ENCODE results near the gene DNAJC6.
"Not testable (repeated sequence)": the region's sequence is repeated elsewhere in the genome, so short reads cannot be mapped to it uniquely, and the experiment has no call there.

Gene DNAJC6

GRCh38 chr1:65278376-65279069 is 30.8 kb upstream of the DNAJC6 start:
- Mint-ChIP-seq H3K27me3 (peaks cover 7% of the 10 kb centered on the region), H3K4me1 (no peaks in the 10 kb centered on the region), H3K4me3 (no peak overlapping the region), H3K27ac (no peak overlapping the region), H3K9me3 (no peaks in the 10 kb centered on the region), H3K36me3 (ENCODE audit: low read depth) (no peaks in the 10 kb centered on the region)
- no peak for DNase-seq
- ATAC-seq, result no peak

- no peaks in the 10 kb centered on the region for H3K36me3 Mint-ChIP-seq (ENCODE audit: low read depth)
- no peaks in the 10 kb centered on the region for H3K9me3 Mint-ChIP-seq
- H3K4me1 Mint-ChIP-seq, result no peaks in the 10 kb centered on the region
- H3K27ac Mint-ChIP-seq, result no peak overlapping the region
- H3K27me3 Mint-ChIP-seq, result peaks cover 10% of the 10 kb centered on the region
- DNase-seq, result no peak
- ATAC-seq, result no peak
- no peak overlapping the region for H3K4me3 Mint-ChIP-seq
These were observed 30.1 kb upstream of the DNAJC6 start for GRCh38 chr1:65279070-65279779.

- Mint-ChIP-seq H3K9me3 (no peaks in the 10 kb centered on the region), H3K27me3 (peaks cover 3% of the 10 kb centered on the region), H3K27ac (no peak overlapping the region), H3K4me1 (no peaks in the 10 kb centered on the region), H3K4me3 (no peak overlapping the region), H3K36me3 (ENCODE audit: low read depth) (no peaks in the 10 kb centered on the region)
- no peak for ATAC-seq
- DNase-seq, result no peak
These were observed 27.5 kb upstream of the DNAJC6 start for GRCh38 chr1:65281846-65282245.

GRCh38 chr1:65284229-65284628 is 25.1 kb upstream of the DNAJC6 start:
- ATAC-seq, result no peak
- no peak overlapping the region for H3K27ac Mint-ChIP-seq
- H3K4me1 Mint-ChIP-seq, result no peaks in the 10 kb centered on the region
- peaks cover 3% of the 10 kb centered on the region for H3K27me3 Mint-ChIP-seq
- H3K4me3 Mint-ChIP-seq, result no peak overlapping the region
- H3K36me3 Mint-ChIP-seq (ENCODE audit: low read depth), result no peaks in the 10 kb centered on the region
- no peak for DNase-seq
- no peaks in the 10 kb centered on the region for H3K9me3 Mint-ChIP-seq

GRCh38 chr1:65289449-65289848 is 19.9 kb upstream of the DNAJC6 start:
- Mint-ChIP-seq H3K9me3 (no peaks in the 10 kb centered on the region), H3K4me1 (no peaks in the 10 kb centered on the region), H3K27me3 (no peaks in the 10 kb centered on the region), H3K27ac (no peak overlapping the region), H3K36me3 (ENCODE audit: low read depth) (no peaks in the 10 kb centered on the region), H3K4me3 (no peak overlapping the region)
- ATAC-seq (peak; percentile 10), DNase-seq (no peak)

DNA sequence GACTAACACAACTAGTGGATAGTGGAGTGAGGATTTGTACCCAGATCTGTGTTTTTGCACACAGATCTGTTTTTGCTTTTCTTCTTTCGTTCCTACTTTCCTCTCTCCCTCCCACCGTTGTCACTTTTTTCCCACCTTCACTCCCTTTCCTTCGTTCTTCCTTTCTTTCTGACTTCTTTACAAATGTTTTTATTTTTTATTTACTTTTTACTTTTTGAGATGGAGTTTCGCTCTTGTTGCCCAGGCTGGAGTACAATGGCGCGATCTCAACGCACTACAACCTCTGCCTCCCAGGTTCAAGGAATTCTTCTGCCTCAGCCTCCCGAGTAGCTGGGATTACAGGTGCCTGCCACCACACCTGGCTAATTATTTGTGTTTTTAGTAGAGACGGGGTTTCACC is 17.5 kb upstream of the DNAJC6 start:
- H3K27me3 Mint-ChIP-seq; H3K4me1 Mint-ChIP-seq; ATAC-seq; H3K36me3 Mint-ChIP-seq (ENCODE audit: low read depth); H3K4me3 Mint-ChIP-seq; H3K9me3 Mint-ChIP-seq; DNase-seq; H3K27ac Mint-ChIP-seq: not testable (repeated sequence)

DNA sequence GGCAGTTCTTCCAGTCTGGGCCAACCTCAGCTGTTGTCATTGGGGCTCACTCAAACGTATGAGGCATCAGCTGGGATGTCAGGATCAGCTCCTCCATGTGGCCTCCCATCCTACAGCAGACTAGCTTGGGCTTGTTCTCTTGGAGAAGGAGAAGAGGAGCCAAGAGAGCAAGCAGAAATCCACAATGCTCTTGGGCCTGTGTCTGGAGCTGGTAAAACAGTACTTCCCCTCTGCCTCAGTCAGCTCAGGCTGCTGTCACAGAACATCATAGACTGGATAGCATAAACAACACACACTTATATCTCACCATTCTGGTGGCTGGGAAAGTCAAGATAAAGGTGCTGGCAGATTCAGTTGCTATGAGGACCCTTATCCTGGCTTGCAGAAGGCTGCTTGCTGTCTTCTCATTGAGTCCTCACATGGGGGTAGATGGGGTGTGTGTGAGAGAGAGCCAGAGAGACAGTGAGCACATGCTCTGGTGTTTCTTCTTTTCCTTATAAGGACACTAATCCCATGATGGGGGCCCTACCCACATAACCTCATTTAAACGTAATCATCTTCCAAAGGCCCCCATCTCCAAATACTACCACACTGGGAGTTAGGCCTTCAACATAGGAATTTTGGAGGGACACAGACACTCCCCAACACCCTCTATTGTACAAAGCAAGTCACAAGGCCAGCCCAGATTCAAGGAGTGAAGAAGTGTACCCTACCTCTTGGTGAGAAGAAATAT is 16.3 kb upstream of the DNAJC6 start:
- no peaks in the 10 kb centered on the region for H3K36me3 Mint-ChIP-seq (ENCODE audit: low read depth)
- no peaks in the 10 kb centered on the region for H3K27me3 Mint-ChIP-seq
- no peaks in the 10 kb centered on the region for H3K4me1 Mint-ChIP-seq
- ATAC-seq (no peak), DNase-seq (no peak)
- no peaks in the 10 kb centered on the region for H3K9me3 Mint-ChIP-seq
- no peak overlapping the region for H3K4me3 Mint-ChIP-seq
- H3K27ac Mint-ChIP-seq, result no peak overlapping the region

DNA sequence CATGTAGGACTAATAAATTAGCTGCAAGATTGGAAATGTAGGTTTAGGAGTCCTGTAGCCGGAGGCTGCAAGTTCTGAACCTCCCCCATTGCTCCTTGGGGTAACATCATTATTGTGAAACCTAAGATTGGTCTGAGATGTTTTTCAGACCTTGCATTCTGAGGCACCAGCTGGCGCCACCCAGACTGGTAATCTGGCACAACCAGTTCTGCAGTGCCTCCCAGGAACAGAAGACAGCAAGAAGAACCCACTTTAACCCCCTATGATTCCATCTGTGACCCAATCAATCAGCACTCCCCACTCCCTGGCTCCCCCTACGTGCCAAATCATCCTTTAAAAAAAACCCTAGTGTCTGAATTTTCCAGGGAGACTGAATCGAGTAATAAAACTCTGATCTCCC is 11.6 kb upstream of the DNAJC6 start:
- Mint-ChIP-seq H3K4me3 (no peak overlapping the region), H3K4me1 (no peaks in the 10 kb centered on the region), H3K27ac (no peak overlapping the region), H3K27me3 (peaks cover under 1% of the 10 kb centered on the region), H3K36me3 (ENCODE audit: low read depth) (no peaks in the 10 kb centered on the region), H3K9me3 (no peaks in the 10 kb centered on the region)
- ATAC-seq (no peak), DNase-seq (no peak)

DNA sequence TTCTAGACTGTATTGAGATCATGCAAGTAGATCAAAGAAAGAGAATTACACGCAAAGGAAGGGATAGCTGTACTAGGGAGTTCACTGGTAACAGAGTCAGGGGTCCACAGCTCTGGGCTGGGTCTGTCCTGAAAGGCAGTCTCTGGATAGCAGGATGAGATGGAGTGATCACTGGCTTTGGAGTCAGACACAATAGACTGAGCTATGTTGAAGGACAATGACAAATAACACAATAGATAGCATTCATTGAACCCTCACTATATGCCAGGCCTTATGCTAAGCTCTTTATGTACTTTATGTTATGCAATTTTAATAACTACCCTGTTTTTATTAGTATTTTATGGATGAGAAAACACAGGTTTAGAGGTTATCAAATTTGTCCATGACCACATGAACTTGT is 10.0 kb upstream of the DNAJC6 start:
- no peak overlapping the region for H3K4me3 Mint-ChIP-seq
- ATAC-seq, result no peak
- H3K4me1 Mint-ChIP-seq, result no peaks in the 10 kb centered on the region
- peaks cover 2% of the 10 kb centered on the region for H3K27me3 Mint-ChIP-seq
- H3K27ac Mint-ChIP-seq, result no peak overlapping the region
- DNase-seq, result no peak
- no peaks in the 10 kb centered on the region for H3K36me3 Mint-ChIP-seq (ENCODE audit: low read depth)
- H3K9me3 Mint-ChIP-seq, result no peaks in the 10 kb centered on the region

DNA sequence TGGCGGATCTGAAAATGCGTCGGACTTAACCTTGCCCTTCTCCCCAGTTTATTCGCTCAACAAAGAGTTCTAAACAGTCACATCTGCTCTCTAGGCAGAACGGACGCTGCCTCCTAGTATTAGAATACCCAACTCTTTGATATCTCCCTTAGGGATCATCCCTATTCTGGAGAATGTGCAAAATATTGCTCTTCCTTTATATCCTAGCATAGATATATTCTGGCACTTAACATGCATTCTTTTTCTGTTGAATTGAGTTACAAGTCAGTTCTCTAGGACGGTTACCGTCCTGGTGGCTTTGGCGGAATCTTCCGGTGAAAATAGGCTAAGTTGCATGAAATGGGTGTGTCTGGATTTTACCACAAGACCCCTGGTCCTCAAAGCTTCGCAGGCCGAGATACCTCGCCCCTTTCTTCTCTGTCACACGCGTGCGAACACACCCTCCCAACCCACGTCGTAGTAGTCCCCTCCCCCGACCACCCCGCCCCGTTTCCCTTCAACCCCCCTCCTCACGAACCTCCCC is 501 bp upstream of the DNAJC6 start:
- H3K27ac Mint-ChIP-seq, result no peak overlapping the region
- DNase-seq (no peak), ATAC-seq (no peak)
- no peaks in the 10 kb centered on the region for H3K36me3 Mint-ChIP-seq (ENCODE audit: low read depth)
- peaks cover 3% of the 10 kb centered on the region for H3K4me1 Mint-ChIP-seq
- no peak overlapping the region for H3K4me3 Mint-ChIP-seq
- peaks cover 43% of the 10 kb centered on the region for H3K27me3 Mint-ChIP-seq
- no peaks in the 10 kb centered on the region for H3K9me3 Mint-ChIP-seq

DNA sequence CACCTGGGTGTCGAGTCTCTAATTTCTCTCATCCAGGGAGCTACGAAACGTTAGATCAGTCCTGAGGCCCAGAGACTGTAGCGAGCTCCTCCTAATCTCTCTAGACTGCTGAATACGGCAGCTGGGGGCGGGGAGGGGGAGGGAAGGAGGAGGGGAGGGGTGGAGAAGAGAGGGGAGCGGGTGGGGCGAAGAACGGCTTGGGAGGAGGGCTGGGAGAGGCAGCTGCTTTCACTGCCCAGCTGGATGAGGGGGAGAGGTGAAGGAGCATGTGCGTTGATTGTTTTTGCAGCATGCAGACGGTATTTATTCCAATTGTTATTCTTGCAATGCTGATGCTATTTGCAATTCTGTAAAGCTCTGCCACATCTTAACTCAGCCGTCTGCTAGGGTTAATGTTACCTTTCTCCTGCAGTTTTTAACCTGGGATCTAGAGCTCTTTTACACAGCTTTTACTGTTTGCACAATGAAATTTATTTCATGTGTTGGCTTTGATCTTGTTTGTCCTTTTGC is 790 bp downstream of the DNAJC6 start:
- H3K36me3 Mint-ChIP-seq (ENCODE audit: low read depth), result no peaks in the 10 kb centered on the region
- no peak for ATAC-seq
- peaks cover 3% of the 10 kb centered on the region for H3K4me1 Mint-ChIP-seq
- no peaks in the 10 kb centered on the region for H3K9me3 Mint-ChIP-seq
- H3K27me3 Mint-ChIP-seq, result peaks cover 43% of the 10 kb centered on the region
- no peak overlapping the region for H3K4me3 Mint-ChIP-seq
- DNase-seq, result no peak
- H3K27ac Mint-ChIP-seq, result no peak overlapping the region

GRCh38 chr1:65311760-65312159 is 2.4 kb downstream of the DNAJC6 start:
- Mint-ChIP-seq H3K9me3 (no peaks in the 10 kb centered on the region), H3K36me3 (ENCODE audit: low read depth) (no peaks in the 10 kb centered on the region), H3K4me1 (peaks cover 3% of the 10 kb centered on the region), H3K27me3 (peaks cover 38% of the 10 kb centered on the region), H3K27ac (no peak overlapping the region), H3K4me3 (no peak overlapping the region)
- DNase-seq (no peak), ATAC-seq (no peak)

DNA sequence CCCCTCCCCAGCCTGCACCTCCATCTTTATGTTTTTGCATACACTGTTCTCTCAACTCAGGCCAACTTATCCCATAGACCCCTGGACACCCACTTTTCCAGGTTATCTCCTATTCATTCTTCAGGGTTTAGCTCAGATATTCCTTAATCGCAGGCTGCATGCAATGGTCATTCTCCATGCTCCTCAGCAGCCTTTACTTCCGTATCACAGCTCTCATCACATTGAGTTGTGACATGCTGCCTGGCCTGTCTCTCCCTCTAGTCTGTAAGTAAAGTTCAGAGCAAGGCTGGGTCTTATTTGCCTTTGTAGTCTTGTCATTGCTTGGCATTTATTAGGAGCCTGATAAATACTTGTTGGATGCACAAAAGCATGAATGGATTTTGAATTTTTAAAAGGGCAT is 6.9 kb downstream of the DNAJC6 start:
- Mint-ChIP-seq H3K36me3 (ENCODE audit: low read depth) (no peaks in the 10 kb centered on the region), H3K27me3 (peaks cover 13% of the 10 kb centered on the region), H3K4me1 (no peaks in the 10 kb centered on the region), H3K4me3 (no peak overlapping the region), H3K27ac (no peak overlapping the region), H3K9me3 (peaks cover 16% of the 10 kb centered on the region)
- ATAC-seq (no peak), DNase-seq (no peak)

DNA sequence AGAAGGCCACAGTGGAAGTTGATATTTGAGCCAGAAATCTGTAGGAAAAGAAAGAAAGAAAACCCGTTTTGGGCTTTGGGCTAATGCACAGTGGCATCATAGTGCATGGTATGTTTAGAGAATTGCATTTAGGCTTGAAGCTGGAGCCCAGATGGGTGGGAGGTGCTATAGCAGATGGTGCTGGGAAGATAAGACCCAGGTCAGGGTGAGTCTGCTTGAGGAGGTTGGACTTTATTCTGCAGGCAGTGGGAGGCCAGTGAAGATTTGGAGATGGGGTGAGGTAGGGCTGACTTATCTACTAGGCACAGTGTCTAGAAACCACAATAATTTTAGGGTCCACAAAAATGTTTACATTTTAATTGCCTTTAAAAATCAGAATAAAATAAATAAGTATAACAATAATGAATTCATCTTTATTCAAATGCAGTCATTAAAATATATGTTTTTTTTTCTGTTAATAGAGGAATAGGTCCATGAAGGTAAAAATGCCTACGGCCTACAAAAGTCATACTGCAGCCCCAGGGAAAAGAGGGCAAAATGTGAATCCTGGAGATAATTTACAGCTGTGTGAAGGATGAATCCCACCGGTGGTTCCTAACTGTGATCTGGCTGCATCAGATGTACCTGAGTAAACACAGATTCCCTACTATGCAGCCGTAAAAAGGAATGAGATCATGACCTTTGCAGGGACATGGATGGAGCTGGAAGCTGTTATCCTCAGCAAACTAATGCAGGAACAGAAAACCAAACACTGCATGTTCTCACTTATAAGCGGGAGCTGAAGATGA is 8.7 kb downstream of the DNAJC6 start:
- H3K27ac Mint-ChIP-seq, result no peak overlapping the region
- no peak overlapping the region for H3K4me3 Mint-ChIP-seq
- H3K27me3 Mint-ChIP-seq, result peaks cover 2% of the 10 kb centered on the region
- DNase-seq (no peak), ATAC-seq (no peak)
- H3K36me3 Mint-ChIP-seq (ENCODE audit: low read depth), result no peaks in the 10 kb centered on the region
- no peaks in the 10 kb centered on the region for H3K4me1 Mint-ChIP-seq
- peaks cover 16% of the 10 kb centered on the region for H3K9me3 Mint-ChIP-seq
